Effector memory CD4-positive, alpha-beta T cell (primary cell): ENCODE results near the gene MAGI1.

ENCODE experiments used
- DNase-seq, 3 donors: peaks; one replicate each; pipeline ENCODE4 v3.0.0-alpha.2; 2020
- H3K27ac ChIP-seq: 2 replicates; pipeline ENCODE4 v1.7.0; 2013; ENCODE audit warnings: mild to moderate bottlenecking, low read length, moderate library complexity; ENCODE audit not compliant: insufficient read depth, poor library complexity, severe bottlenecking
- H3K27me3 ChIP-seq: replicated peaks from 2 replicates; pipeline ENCODE4 v1.7.0; 2013; ENCODE audit warnings: mild to moderate bottlenecking, low read length; ENCODE audit not compliant: insufficient read depth, control insufficient read depth, poor library complexity, severe bottlenecking
- H3K36me3 ChIP-seq: 2 replicates; pipeline ENCODE4 v1.7.0; 2013; ENCODE audit warnings: mild to moderate bottlenecking, low read length, moderate library complexity; ENCODE audit not compliant: control insufficient read depth, insufficient read depth
- H3K4me1 ChIP-seq: 2 replicates; pipeline ENCODE4 v1.7.0; 2013; ENCODE audit warnings: low read length, mild to moderate bottlenecking; ENCODE audit not compliant: control insufficient read depth, insufficient read depth, poor library complexity, severe bottlenecking
- H3K4me3 ChIP-seq: 2 replicates; pipeline ENCODE4 v1.7.0; 2013; ENCODE audit warnings: low read length, low read depth, mild to moderate bottlenecking; ENCODE audit not compliant: insufficient read depth, poor library complexity, severe bottlenecking
- H3K9me3 ChIP-seq: 2 replicates; pipeline ENCODE4 v1.7.0; 2013; ENCODE audit warnings: mild to moderate bottlenecking, low read length, moderate library complexity; ENCODE audit not compliant: control insufficient read depth

Gene MAGI1

GRCh38 chr3:65963787-65964677 lies 74.7 kb downstream of the MAGI1 start:
- H3K4me1 ChIP-seq, result no peaks in the 10 kb centered on the region
- H3K27me3 ChIP-seq, result no peaks in the 10 kb centered on the region
- no peak for DNase-seq
- no peaks in the 10 kb centered on the region for H3K9me3 ChIP-seq
- H3K36me3 ChIP-seq, result no peaks in the 10 kb centered on the region
- no peak overlapping the region for H3K4me3 ChIP-seq
- H3K27ac ChIP-seq, result no peak overlapping the region

GRCh38 chr3:65961733-65962132 lies 77.0 kb downstream of the MAGI1 start:
- no peak for DNase-seq
- no peaks in the 10 kb centered on the region for H3K9me3 ChIP-seq
- no peaks in the 10 kb centered on the region for H3K36me3 ChIP-seq
- no peak overlapping the region for H3K27ac ChIP-seq
- H3K27me3 ChIP-seq, result no peaks in the 10 kb centered on the region
- H3K4me3 ChIP-seq, result no peak overlapping the region
- no peaks in the 10 kb centered on the region for H3K4me1 ChIP-seq

DNA sequence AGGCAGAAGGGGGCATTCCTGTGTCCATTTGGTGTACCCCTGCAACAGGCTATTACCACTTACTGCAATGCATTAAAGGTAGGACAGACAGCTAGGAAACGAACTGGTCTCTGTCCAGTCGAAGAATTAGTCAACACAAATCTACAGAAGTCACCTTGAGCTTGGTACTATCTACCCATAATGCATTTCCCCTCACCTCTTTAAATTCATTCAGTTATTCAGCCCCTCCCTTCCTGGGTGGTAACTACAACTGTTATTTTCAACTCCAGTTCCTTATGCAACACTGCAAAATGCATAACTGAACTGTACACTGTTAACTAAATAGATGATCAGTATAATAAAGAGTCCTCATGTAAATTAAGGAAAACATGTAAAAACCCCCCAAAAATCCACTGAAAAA lies 77.6 kb downstream of the MAGI1 start:
- Histone ChIP-seq H3K27me3 (no peaks in the 10 kb centered on the region), H3K4me3 (no peak overlapping the region), H3K9me3 (no peaks in the 10 kb centered on the region), H3K4me1 (no peaks in the 10 kb centered on the region), H3K27ac (no peak overlapping the region), H3K36me3 (no peaks in the 10 kb centered on the region)
- DNase-seq, result no peak

DNA sequence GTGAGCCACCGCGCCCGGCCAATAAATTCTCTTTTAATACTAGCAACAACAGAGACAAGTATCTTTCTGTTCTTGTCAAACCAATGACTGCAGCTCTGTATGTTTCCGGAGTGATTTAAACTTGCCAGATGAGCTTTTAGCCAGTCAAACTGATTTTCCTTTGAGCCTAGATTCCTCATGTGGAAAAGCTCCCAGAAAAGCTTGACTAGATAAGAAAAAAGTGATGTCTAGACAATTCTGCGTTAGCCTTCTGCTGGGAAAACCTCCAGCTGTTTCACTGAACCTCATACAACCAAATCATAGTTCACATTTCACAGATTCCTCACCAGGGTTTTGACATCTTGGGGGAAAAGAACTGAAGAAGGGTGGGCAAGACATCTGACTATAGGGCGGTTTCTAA lies 78.6 kb downstream of the MAGI1 start:
- Histone ChIP-seq H3K4me3 (no peak overlapping the region), H3K36me3 (no peaks in the 10 kb centered on the region), H3K4me1 (no peaks in the 10 kb centered on the region), H3K9me3 (no peaks in the 10 kb centered on the region), H3K27me3 (no peaks in the 10 kb centered on the region), H3K27ac (no peak overlapping the region)
- no peak for DNase-seq

GRCh38 chr3:65958216-65958615 lies 80.5 kb downstream of the MAGI1 start:
- no peak for DNase-seq
- Histone ChIP-seq H3K36me3 (no peaks in the 10 kb centered on the region), H3K4me1 (no peaks in the 10 kb centered on the region), H3K9me3 (no peaks in the 10 kb centered on the region), H3K4me3 (no peak overlapping the region), H3K27me3 (no peaks in the 10 kb centered on the region), H3K27ac (no peak overlapping the region)

DNA sequence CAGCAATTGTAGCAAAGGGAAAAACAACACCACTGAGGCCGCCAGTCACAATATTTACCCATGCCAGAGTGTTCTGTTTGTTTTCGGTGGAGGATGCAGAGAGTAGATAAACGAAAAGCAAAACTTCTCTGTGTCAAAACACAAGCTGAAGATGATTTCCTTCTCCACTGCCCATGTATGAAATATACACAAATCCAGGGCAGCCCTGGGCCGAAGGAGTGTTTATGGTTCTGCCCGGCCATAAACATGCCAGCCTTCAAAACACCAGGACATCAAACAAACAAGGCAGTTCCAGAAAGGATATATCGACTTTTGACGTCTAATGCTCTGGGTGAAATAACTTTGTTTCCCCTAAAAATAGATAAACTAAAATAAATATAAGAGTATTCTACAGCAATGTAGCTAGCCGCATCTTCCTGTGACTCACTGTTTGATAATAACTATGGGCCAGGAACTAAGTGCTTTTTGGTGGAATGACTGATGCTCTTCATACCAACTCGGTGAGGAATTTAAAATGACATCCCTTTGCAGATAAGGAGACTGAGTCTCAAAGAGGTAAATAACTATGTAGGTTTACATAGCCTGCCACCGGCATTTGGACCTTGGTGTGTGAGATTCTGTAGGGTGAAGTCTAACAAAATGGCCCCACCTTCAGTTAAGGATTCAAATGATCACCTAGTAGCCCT lies 82.8 kb downstream of the MAGI1 start:
- Histone ChIP-seq H3K4me3 (no peak overlapping the region), H3K36me3 (no peaks in the 10 kb centered on the region), H3K27ac (no peak overlapping the region), H3K4me1 (no peaks in the 10 kb centered on the region), H3K27me3 (no peaks in the 10 kb centered on the region), H3K9me3 (no peaks in the 10 kb centered on the region)
- DNase-seq, result no peak

GRCh38 chr3:65953881-65954733 lies 84.6 kb downstream of the MAGI1 start:
- no peaks in the 10 kb centered on the region for H3K4me1 ChIP-seq
- no peak for DNase-seq
- H3K27ac ChIP-seq, result no peak overlapping the region

DNA sequence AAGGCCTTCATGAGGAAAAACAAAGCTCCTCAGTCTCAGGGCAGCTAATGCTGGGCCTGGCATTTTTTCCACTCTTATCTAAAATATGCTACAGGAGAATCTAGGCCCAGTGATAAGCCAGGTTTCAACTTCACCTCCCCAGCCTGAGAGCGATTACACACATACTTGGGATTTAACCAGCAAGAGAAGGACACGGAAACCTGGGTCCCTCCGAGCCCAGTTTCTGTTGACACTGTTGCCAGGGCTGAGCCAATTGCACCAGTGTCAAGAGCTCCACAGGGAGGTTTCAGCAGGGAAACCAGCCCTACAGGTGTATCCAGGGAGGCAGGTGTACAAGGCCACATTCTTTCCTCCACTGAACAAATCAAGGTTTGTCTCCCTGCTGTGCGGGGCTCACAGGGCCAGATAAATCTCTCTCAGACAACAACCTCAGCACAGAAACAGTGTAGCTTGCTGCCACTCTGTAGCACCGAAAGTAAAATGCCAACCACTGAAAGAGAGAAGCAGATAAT lies 85.4 kb downstream of the MAGI1 start:
- H3K36me3 ChIP-seq, result no peaks in the 10 kb centered on the region
- no peak overlapping the region for H3K27ac ChIP-seq
- no peak for DNase-seq
- no peaks in the 10 kb centered on the region for H3K9me3 ChIP-seq
- H3K4me1 ChIP-seq, result no peaks in the 10 kb centered on the region
- no peaks in the 10 kb centered on the region for H3K27me3 ChIP-seq
- no peak overlapping the region for H3K4me3 ChIP-seq

More at GRCh38 chr3:65953881-65954733, 84.6 kb downstream of the MAGI1 start:
- Histone ChIP-seq H3K9me3 (no peaks in the 10 kb centered on the region), H3K36me3 (no peaks in the 10 kb centered on the region), H3K4me3 (no peak overlapping the region), H3K27me3 (no peaks in the 10 kb centered on the region)

DNA sequence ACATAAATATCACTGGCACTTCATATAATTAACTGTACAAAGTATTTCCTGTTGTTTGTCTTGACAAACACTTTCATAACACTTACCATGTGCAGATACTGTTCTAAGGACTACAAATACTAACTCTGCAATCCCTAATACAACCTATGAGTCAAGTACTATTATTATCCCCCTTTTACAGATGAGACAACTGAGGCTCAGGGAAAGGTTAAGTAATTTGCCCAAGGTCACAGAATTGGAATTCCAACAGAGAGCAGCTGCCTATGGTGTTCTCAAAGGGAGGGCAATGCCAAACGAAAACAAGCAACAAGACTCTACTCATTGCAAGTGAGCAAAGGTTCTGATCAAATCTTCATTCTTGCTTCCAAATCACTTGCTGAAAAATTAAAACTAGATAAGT lies 85.9 kb downstream of the MAGI1 start:
- Histone ChIP-seq H3K4me1 (no peaks in the 10 kb centered on the region), H3K27ac (no peak overlapping the region), H3K36me3 (no peaks in the 10 kb centered on the region), H3K27me3 (no peaks in the 10 kb centered on the region), H3K4me3 (no peak overlapping the region), H3K9me3 (no peaks in the 10 kb centered on the region)
- DNase-seq, result no peak
